ENCODE results near the gene RAI1. TPM values are rescaled to one million over a fixed set of nuclear protein-coding genes. Genes with fewer than 3 reads are reported as not detected.
A peak's percentile ranks its signal among the peaks of the same experiment; 100 is the strongest.

Gene RAI1
- total and polyA plus RNA-seq, 2 of the 8 experiments (the other 6 are each of a cell fraction or from before 2014, with no cell fraction given), result 0.39 to 1.2 TPM

GRCh38 chr17:17692353-17693252 lies 11.3 kb downstream of the RAI1 start:
- POLR2A ChIA-PET (ENCODE audit: partially characterized antibody), result interaction anchor here (0.9 to 2.7 kb wide), 5 partner anchors 9 to 88 kb away, joined by 4 to 21 read pairs (median 5); no protein-coding TSS in a partner anchor
- 81% methylated on average over 9 of the region's 9 CpGs; no CpG with 5 or more reads in 1 of the 2 experiments for WGBS, 2 experiments (ENCODE audit: extremely low coverage in 1 of 2, insufficient coverage in 1 of 2, insufficient read length in 1 of 2, insufficient replicate concordance in 2 of 2, low coverage in 1 of 2, low lambda C conversion rate in 2 of 2, missing lambda C conversion rate in 1 of 2)
- H4K8ac ChIP-seq (ENCODE audit: extremely low read depth, insufficient read depth, low read length), result no peak overlapping the region
- H2BK120ac ChIP-seq (replicated peaks; ENCODE audit: low read depth, low read length), result peak overlapping the region; percentile 12
- peak overlapping the region; percentile 95 for H2BK15ac ChIP-seq (ENCODE audit: low read length)
- peaks cover 0 to 22% (median 20%) of the 10 kb centered on the region in 4 experiments; a peak in 6 of 7 replicates for H3K4me1 ChIP-seq (replicated peaks in 1 of 4; ENCODE audit: control insufficient read depth in 3 of 4, insufficient read depth in 4 of 4, low read length in 3 of 4)
- H3K9ac ChIP-seq (replicated peaks in 1 of 4; ENCODE audit: extremely low read depth in 1 of 4, low read depth in 3 of 4, low read length in 3 of 4), result peak overlapping the region in 2 of 4 experiments; percentile 13 to 53; a peak in 1 of 7 replicates
- H2AFZ ChIP-seq (ENCODE audit: low read length), result no peak overlapping the region
- H3K23me2 ChIP-seq (ENCODE audit: low read depth, low read length), result peaks cover 5% of the 10 kb centered on the region; the same call in 1 of the 2 replicates
- H3K56ac ChIP-seq (replicated peaks; ENCODE audit: insufficient read length, low read depth, low read length), result no peak overlapping the region
- peak overlapping the region; percentile 41; the same call in 1 of the 2 replicates for H2AK5ac ChIP-seq (ENCODE audit: low read depth, low read length)
- H3K27ac ChIP-seq (ENCODE audit: low read depth, low read length), result no peak overlapping the region
- CTCF ChIA-PET (ENCODE audit: partially characterized antibody), result interaction anchor here (0.6 to 4.9 kb wide), 16 partner anchors 9 to 141 kb away, joined by 3 to 23 read pairs (median 3); partner anchors contain the start of gene RAI1
- H2BK5ac ChIP-seq (ENCODE audit: low read depth, low read length), result peak overlapping the region; percentile 63
- no peak overlapping the region for H3K4me3 ChIP-seq (ENCODE audit: extremely low read depth in 1 of 4, insufficient read depth in 2 of 4, low read depth in 3 of 4, low read length in 4 of 4)
- no peaks in the 10 kb centered on the region for H3K9me3 ChIP-seq (ENCODE audit: insufficient read depth in 2 of 2, low read depth in 1 of 2, low read length in 1 of 2)
- no peaks in the 10 kb centered on the region for H3K79me2 ChIP-seq (ENCODE audit: control insufficient read depth in 1 of 2, insufficient read depth in 2 of 2, low read length in 2 of 2)
- peak overlapping the region in 1 of 2 experiments; percentile 82; a peak in 2 of 4 replicates for H3K4me2 ChIP-seq (ENCODE audit: insufficient read depth in 1 of 2, low read depth in 2 of 2, low read length in 2 of 2)
- H2BK12ac ChIP-seq (ENCODE audit: low read depth, low read length), result peak overlapping the region; percentile 51
- peak overlapping the region; percentile 86 for H3K18ac ChIP-seq (ENCODE audit: extremely low read depth, low read length)
- TF ChIP-seq SIN3A (conservative IDR thresholded peaks at IDR 0.05 in 1 of 2, IDR thresholded peaks at IDR 0.05 in 1 of 2; ENCODE audit: low read depth in 1 of 2, low read length in 2 of 2), result no peak
- peak; percentile 90 for TF ChIP-seq KDM1A (IDR thresholded peaks at IDR 0.05; ENCODE audit: borderline replicate concordance, low read length)
- no peak for TF ChIP-seq POLR2A (IDR thresholded peaks at IDR 0.05; ENCODE audit: control extremely low read depth in 1 of 2, low read depth in 2 of 2, low read length in 2 of 2)
- peaks cover 14 to 68% (median 51%) of the 10 kb centered on the region in 4 experiments for H3K27me3 ChIP-seq (replicated peaks in 1 of 4; ENCODE audit: control insufficient read depth in 3 of 4, extremely low read depth in 1 of 4, insufficient read depth in 3 of 4, low read length in 3 of 4)
- no peak overlapping the region for H3K23ac ChIP-seq (ENCODE audit: insufficient read length)
- H4K91ac ChIP-seq (replicated peaks; ENCODE audit: insufficient read length, low read length), result peak overlapping the region; percentile 95
- H2BK20ac ChIP-seq (ENCODE audit: low read length), result peak overlapping the region; percentile 95
- H3K79me1 ChIP-seq (ENCODE audit: low read depth, low read length), result no peaks in the 10 kb centered on the region
- no peaks in the 10 kb centered on the region for H3K36me3 ChIP-seq (ENCODE audit: control insufficient read depth in 2 of 4, insufficient read depth in 4 of 4, low read length in 3 of 4)
- DNase-seq (ENCODE audit: low read depth in 1 of 2, low spot score in 2 of 2) (no peak), FAIRE-seq (no peak)
- H3K14ac ChIP-seq (ENCODE audit: insufficient read length), result no peak overlapping the region
- peaks cover 0 to 4% of the 10 kb centered on the region in 2 experiments for H4K20me1 ChIP-seq (replicated peaks in 1 of 2; ENCODE audit: control insufficient read depth in 1 of 2, insufficient read depth in 2 of 2, low read length in 2 of 2)
- no peak overlapping the region for H4K5ac ChIP-seq (ENCODE audit: insufficient read length, low read depth, low read length)
- no peak overlapping the region for H3K4ac ChIP-seq (replicated peaks; ENCODE audit: insufficient read length, low read depth, low read length)

Measured in H1 (cell line).